Measurements from ENCODE around the gene ZFX. TPM values are rescaled to one million over a fixed set of nuclear protein-coding genes. Genes with fewer than 3 reads are reported as not detected.

Gene ZFX
- total RNA-seq, 4 donors from 2014 or later: 39.2 to 59.7 (median 56.5) TPM

DNA sequence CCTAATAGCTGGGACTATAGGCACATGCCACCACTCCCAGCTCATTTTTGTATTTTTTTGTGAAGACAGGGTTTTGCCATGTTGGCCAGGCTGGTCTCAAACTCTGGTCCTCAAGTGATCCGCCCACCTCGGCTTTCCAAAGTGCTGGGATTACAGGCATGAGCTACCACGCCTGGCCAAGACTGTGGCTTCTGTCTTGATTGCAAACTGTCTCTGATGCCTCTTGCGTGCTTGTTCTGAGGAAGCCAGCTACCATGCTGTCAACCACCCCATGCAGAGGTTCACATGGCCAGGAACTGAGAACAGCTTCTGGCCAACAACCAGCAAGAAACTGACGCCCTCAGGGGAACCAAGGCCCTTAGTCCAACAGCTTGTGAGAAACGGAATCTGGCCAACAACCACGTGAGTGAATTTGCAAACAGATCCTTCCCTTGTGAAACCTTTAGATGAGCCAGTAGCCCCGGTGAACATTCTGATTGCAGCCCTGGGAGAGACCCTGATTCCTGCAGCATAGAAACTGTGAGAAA lies 93.2 kb downstream of the ZFX start:
- TF ChIP-seq, protein P1, sequence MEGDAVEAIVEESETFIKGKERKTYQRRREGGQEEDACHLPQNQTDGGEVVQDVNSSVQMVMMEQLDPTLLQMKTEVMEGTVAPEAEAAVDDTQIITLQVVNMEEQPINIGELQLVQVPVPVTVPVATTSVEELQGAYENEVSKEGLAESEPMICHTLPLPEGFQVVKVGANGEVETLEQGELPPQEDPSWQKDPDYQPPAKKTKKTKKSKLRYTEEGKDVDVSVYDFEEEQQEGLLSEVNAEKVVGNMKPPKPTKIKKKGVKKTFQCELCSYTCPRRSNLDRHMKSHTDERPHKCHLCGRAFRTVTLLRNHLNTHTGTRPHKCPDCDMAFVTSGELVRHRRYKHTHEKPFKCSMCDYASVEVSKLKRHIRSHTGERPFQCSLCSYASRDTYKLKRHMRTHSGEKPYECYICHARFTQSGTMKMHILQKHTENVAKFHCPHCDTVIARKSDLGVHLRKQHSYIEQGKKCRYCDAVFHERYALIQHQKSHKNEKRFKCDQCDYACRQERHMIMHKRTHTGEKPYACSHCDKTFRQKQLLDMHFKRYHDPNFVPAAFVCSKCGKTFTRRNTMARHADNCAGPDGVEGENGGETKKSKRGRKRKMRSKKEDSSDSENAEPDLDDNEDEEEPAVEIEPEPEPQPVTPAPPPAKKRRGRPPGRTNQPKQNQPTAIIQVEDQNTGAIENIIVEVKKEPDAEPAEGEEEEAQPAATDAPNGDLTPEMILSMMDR (IDR thresholded peaks at IDR 0.05; ENCODE audit: low read depth): no peak

DNA sequence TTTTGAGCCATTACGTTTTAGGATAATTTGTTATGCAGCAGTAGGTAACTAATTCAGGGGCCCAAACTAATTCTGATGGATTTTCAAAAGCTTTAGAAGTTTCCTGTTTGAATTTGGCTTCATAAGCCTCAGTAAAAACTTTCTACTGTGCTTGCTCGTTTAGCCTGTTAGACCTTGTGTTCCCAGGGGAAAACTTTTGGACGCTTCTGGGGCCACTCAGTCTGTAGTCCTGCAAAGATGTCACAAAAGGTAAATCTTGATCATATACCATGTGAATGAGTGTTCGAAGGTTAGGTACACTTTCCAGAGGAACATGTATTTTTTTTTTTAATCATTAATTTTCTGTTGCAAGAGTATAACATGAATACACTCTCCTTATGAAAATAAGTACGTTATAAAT lies 93.7 kb downstream of the ZFX start:
- TF ChIP-seq, protein P1 (IDR thresholded peaks at IDR 0.05; ENCODE audit: low read depth): no peak

DNA sequence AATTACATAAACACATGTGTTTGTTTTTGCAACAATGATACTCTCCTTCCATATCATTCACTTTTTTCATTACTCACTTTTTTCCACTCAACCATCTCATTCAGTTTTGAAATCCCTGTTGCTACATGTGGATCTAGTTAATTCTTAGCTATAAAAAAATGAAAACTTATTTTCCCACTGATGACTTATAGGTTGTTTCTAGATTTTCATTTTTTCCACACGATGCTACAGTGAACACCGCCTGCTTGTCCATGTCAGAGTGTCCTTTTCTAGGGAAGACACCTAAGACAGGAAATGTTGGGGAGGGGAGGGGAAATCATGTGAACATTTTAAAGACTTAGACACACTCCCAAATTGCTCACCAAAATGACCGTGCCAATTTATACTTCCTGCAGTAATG lies 94.2 kb downstream of the ZFX start:
- TF ChIP-seq, protein P1 (IDR thresholded peaks at IDR 0.05; ENCODE audit: low read depth): no peak

DNA sequence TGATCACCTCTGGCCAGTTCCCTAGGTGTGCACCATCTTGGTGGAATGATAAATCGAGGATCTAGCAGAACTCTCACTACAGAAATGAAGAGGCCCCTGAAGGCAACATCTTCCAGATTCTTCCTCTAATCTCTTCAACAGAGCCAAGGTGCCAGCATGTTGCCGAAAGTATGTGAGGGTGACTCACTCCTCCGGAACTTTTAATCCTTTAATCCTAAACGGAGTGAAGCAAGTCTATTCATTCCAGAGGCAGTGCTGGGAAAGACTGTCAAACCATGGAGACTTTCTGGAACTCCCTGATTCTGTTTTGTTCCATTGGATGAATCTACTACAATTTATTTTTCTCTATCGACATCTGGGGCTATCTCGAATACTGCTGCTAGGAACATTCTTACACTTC lies 95.7 kb downstream of the ZFX start:
- TF ChIP-seq, protein P1 (IDR thresholded peaks at IDR 0.05; ENCODE audit: low read depth): no peak

DNA sequence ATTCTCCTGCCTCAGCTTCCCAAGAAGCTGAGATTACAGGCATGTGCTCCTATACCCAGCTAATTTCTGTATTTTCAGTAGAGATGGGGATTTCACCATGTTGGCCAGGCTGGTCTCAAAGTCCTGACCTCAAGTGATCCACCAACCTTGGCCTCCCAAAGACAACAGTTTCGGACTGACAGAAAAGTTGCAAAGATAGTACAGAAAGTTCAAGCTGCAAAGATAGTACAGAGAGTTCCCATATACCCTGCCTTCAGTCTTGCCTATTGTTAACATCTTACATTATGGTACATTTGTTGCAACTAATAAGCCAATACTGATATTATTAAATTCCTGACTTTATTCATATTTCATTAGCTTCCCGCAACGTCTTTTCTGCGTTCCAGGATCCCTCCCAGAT lies 98.5 kb downstream of the ZFX start:
- TF ChIP-seq, protein P1 (IDR thresholded peaks at IDR 0.05; ENCODE audit: low read depth): no peak

DNA sequence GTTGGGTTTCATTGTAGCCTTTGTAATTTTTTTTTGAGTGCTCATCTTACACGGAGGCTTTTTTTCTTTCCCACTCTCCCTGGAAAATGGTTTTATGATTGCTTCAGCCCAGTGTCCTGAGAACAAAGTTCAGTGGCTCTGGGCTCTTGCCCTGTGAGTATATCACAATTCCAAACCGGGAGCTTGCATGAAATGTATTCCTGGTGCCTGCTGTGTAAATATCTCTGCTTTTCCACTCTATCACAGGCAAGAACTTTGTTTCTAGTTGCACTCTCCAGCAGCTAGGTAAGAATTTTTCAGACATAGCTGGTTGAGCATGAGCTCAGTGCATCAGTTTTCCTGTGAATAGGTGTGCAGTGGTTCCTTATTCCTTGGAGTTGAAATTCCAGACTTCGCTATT lies 103.5 kb downstream of the ZFX start:
- TF ChIP-seq, protein P1 (IDR thresholded peaks at IDR 0.05; ENCODE audit: low read depth): no peak

DNA sequence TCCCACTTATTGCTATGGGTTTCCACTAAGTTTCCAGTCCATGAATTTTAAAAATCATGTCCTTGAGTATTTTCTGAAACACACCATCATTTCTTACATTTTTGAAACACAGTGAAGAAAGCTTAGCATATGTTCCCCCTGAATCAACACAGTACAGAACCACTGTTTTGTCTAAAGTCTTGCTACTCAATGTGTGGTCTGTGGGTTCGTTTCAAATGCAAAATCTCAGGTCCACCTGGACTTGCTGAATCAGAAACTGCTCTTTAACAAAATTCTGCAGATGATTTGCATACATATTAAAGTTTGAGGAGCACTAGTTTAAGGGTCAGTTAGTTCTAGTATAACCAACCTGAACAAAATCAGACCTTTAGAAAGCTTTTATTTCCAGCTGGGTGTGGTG lies 103.9 kb downstream of the ZFX start:
- TF ChIP-seq, protein P1 (IDR thresholded peaks at IDR 0.05; ENCODE audit: low read depth): no peak
